ENCODE data around the gene C1QB.
A peak's percentile ranks its signal among the peaks of the same experiment; 100 is the strongest.
"Not testable (repeated sequence)": the region's sequence is repeated elsewhere in the genome, so short reads cannot be mapped to it uniquely, and the experiment has no call there.

C1QB gene

GRCh38 chr1:22697980-22698379 lies 44.9 kb downstream of the C1QB start:
- no peak for DNase-seq (ENCODE audit: low read depth in 2 of 2)

- no peak for DNase-seq (ENCODE audit: low read depth in 2 of 2)
These were observed 46.9 kb downstream of the C1QB start for GRCh38 chr1:22699681-22700520.

GRCh38 chr1:22702296-22703085 lies 49.5 kb downstream of the C1QB start:
- DNase-seq (ENCODE audit: low read depth in 2 of 2), result no peak

GRCh38 chr1:22704440-22705067 lies 51.5 kb downstream of the C1QB start:
- DNase-seq (ENCODE audit: low read depth in 2 of 2), result peak; percentile 38 to 68

GRCh38 chr1:22705586-22705985 lies 52.5 kb downstream of the C1QB start:
- no peak for DNase-seq (ENCODE audit: low read depth in 2 of 2)

- not testable (repeated sequence) for DNase-seq (ENCODE audit: low read depth in 2 of 2)
These were observed 53.1 kb downstream of the C1QB start for GRCh38 chr1:22706100-22706499.

GRCh38 chr1:22708777-22709176 lies 55.7 kb downstream of the C1QB start:
- no peak for DNase-seq (ENCODE audit: low read depth in 2 of 2)

- DNase-seq (ENCODE audit: low read depth in 2 of 2), result no peak
These were observed 56.2 kb downstream of the C1QB start for GRCh38 chr1:22709227-22709626.

GRCh38 chr1:22709891-22710700 lies 57.1 kb downstream of the C1QB start:
- no peak for DNase-seq (ENCODE audit: low read depth in 2 of 2)

- DNase-seq (ENCODE audit: low read depth in 2 of 2), result no peak
These were observed 57.6 kb downstream of the C1QB start, which contains the start of gene EPHB2 for GRCh38 chr1:22710701-22711049. Gene EPHB2, plus strand, starts transcription at chr1:22710839. Its CDS starts 144 bp downstream, at chr1:22710983.

- DNase-seq (ENCODE audit: low read depth in 2 of 2), result no peak
These were observed 58.0 kb downstream of the C1QB start for GRCh38 chr1:22711071-22711470.

Data from activated CD8-positive, alpha-beta memory T cell treated with anti-CD3 and anti-CD28 coated beads for 4 hours (primary cell).